Peyer's patch (tissue), 4 donors: Measurements from ENCODE around the gene PXDC1. TPM values are rescaled to one million over a fixed set of nuclear protein-coding genes. Genes with fewer than 3 reads are reported as not detected.
"Not testable (repeated sequence)": the region's sequence is repeated elsewhere in the genome, so short reads cannot be mapped to it uniquely, and the experiment has no call there.

ENCODE experiments used
- DNase-seq, 3 donors: peaks; one replicate each; pipeline ENCODE4 v3.0.0-alpha.2; 2017 to 2019
- H3K27ac ChIP-seq, 4 donors: fragments of 200-600 bp; sonication (generic); one replicate each; pipeline ENCODE4 v1.5.1; 2016 to 2019
- H3K27me3 ChIP-seq, 2 donors: fragments of 200-600 bp; sonication (generic); one replicate each; pipeline ENCODE4 v1.5.1; 2019
- H3K36me3 ChIP-seq, 3 donors: fragments of 200-600 bp; sonication (generic); one replicate each; pipeline ENCODE4 v1.5.1; 2016 to 2019
- H3K4me1 ChIP-seq, 4 donors: fragments of 200-600 bp; sonication (generic); one replicate each; pipeline ENCODE4 v1.5.1; 2016 to 2019
- H3K4me3 ChIP-seq, 4 donors: fragments of 200-600 bp; sonication (generic); 1 replicate in 3 of 4; 2 replicates in 1 of 4; pipeline ENCODE4 v1.5.1; 2016 to 2019; ENCODE audit warnings: mild to moderate bottlenecking in 1 of 4
- H3K9me3 ChIP-seq, 4 donors: fragments of 200-600 bp; sonication (generic); one replicate each; pipeline ENCODE4 v1.5.1; 2016 to 2019; ENCODE audit warnings: mild to moderate bottlenecking in 1 of 4
- POLR2A ChIP-seq, 2 donors: fragments of 450-650 bp; IDR thresholded peaks; one replicate each; pipeline ENCODE4 v1.5.1; 2017; ENCODE audit warnings: antibody characterized with exemption in 2 of 2, mild to moderate bottlenecking in 2 of 2, moderate library complexity in 2 of 2
- total RNA-seq, 4 donors: library from RNA; depleted of rRNA; stranded (reverse); fragments of >200 nt; gene quantifications; one replicate each; pipeline ENCODE4 v1.1.0, GENCODE V29; 2016
- TF ChIP-seq, protein P1 (sequence below), 6 experiments: fragments of 450-650 bp in 4 of 6; fragments of 200-600 bp in 2 of 6; sonication (generic) in 1 of 6; IDR thresholded peaks; one replicate each; pipeline ENCODE4 v1.5.1; 2017 to 2019; ENCODE audit warnings: antibody characterized with exemption in 6 of 6, mild to moderate bottlenecking in 3 of 6, moderate library complexity in 1 of 6

The PXDC1 gene
- total RNA-seq, 4 donors from 2014 or later, result 35.5 to 69.4 (median 61.1) TPM

DNA sequence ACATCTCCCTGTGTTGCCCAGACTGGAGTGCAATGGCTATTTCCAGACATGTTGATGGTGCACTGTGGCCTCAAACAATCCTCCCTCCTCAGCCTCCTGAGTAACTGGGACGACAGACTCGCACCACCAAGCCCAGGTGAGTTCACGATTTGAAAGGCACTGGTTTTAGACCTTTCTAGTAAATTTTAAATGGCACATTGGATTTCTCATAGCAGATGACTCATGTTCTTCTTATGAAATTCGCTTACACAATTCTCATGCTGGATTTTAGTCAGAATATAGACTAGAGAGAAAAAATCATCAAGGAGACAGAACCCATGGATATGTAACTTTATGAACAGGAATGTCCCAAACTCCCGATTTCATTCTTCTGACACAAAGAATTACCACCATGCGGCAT is 18.1 kb upstream of the PXDC1 start:
- TF ChIP-seq POLR2A (IDR thresholded peaks at IDR 0.05), result no peak
- TF ChIP-seq, protein P1, sequence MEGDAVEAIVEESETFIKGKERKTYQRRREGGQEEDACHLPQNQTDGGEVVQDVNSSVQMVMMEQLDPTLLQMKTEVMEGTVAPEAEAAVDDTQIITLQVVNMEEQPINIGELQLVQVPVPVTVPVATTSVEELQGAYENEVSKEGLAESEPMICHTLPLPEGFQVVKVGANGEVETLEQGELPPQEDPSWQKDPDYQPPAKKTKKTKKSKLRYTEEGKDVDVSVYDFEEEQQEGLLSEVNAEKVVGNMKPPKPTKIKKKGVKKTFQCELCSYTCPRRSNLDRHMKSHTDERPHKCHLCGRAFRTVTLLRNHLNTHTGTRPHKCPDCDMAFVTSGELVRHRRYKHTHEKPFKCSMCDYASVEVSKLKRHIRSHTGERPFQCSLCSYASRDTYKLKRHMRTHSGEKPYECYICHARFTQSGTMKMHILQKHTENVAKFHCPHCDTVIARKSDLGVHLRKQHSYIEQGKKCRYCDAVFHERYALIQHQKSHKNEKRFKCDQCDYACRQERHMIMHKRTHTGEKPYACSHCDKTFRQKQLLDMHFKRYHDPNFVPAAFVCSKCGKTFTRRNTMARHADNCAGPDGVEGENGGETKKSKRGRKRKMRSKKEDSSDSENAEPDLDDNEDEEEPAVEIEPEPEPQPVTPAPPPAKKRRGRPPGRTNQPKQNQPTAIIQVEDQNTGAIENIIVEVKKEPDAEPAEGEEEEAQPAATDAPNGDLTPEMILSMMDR (IDR thresholded peaks at IDR 0.05), result no peak

DNA sequence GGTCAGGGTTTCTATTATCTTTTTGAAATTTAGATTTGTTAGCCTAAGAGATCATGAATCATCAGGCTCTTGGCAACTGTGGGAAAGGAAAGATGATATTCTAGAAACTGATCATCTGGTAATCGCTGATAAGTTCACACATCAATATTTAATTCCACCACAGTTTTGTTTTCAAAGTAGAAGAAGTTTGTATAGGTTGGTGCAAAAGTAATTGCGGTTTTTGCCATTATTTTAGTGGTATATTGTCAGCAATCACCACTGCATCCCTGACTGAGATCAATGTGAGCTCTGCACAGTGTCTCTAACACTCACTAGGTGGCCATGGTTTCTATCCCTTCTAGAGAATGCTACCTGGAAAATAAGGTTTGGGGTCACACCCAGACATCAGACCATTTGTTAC is 17.0 kb upstream of the PXDC1 start:
- H3K9me3 ChIP-seq, result no peaks in the 10 kb centered on the region
- no peak for DNase-seq
- H3K36me3 ChIP-seq, result no peaks in the 10 kb centered on the region
- H3K4me1 ChIP-seq, result no peaks in the 10 kb centered on the region
- H3K4me3 ChIP-seq, result no peak overlapping the region
- TF ChIP-seq, protein P1 (IDR thresholded peaks at IDR 0.05), result no peak
- TF ChIP-seq POLR2A (IDR thresholded peaks at IDR 0.05), result no peak
- H3K27ac ChIP-seq, result no peak overlapping the region
- no peaks in the 10 kb centered on the region for H3K27me3 ChIP-seq

More for the DNA sequence above, 18.1 kb upstream of the PXDC1 start:
- Histone ChIP-seq H3K27ac (no peak overlapping the region), H3K4me1 (no peaks in the 10 kb centered on the region), H3K4me3 (no peak overlapping the region), H3K36me3 (no peaks in the 10 kb centered on the region), H3K9me3 (no peaks in the 10 kb centered on the region), H3K27me3 (no peaks in the 10 kb centered on the region)
- no peak for DNase-seq

DNA sequence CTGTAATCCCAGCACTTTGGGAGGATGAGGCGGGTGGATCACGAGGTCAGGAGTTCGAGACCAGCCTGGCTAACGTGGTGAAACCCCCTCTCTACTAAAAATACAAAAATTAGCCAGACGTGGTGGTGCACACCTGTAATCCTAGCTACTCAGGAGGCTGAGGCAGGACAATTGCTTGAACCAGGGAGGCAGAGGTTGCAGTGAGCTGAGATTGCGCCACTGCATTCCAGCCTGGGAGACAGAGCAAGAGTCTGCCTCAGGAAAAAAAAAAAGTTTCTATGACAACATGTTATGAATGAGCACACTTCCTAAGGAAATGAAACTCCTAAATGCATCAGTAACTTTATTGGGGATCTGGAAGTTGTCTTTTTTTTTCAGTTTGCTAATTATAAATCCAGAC is 16.0 kb upstream of the PXDC1 start:
- H3K27me3 ChIP-seq, H3K4me1 ChIP-seq, H3K36me3 ChIP-seq, H3K4me3 ChIP-seq, H3K27ac ChIP-seq, H3K9me3 ChIP-seq: not testable (repeated sequence)
- peak in 1 of 3 donors; percentile 46 for DNase-seq

DNA sequence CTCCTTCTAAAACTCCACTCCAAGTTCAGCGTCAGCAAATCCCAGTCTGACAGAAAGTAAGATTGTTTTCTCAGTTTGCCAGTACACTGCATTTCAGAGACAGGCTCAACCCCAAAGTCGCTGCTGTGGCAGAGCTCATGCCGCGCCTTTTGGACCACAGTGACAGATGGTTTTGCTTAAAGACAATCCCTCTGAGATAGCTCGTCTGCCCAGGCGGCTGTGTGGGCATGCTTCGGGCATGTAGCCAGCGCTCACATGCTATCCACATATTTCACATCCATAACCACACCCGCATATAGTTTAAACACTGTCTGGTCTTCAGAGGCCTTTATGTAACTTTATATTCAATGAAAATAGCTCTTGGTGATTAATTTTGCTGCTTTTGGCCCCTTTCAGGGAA is 14.7 kb upstream of the PXDC1 start:
- H3K9me3 ChIP-seq, result no peaks in the 10 kb centered on the region
- TF ChIP-seq, protein P1 (IDR thresholded peaks at IDR 0.05), result no peak
- no peak for TF ChIP-seq POLR2A (IDR thresholded peaks at IDR 0.05)
- peak in 1 of 3 donors; percentile 46 for DNase-seq
- no peaks in the 10 kb centered on the region for H3K36me3 ChIP-seq
- no peak overlapping the region for H3K27ac ChIP-seq
- no peaks in the 10 kb centered on the region for H3K27me3 ChIP-seq
- H3K4me1 ChIP-seq, result no peaks in the 10 kb centered on the region
- H3K4me3 ChIP-seq, result no peak overlapping the region

DNA sequence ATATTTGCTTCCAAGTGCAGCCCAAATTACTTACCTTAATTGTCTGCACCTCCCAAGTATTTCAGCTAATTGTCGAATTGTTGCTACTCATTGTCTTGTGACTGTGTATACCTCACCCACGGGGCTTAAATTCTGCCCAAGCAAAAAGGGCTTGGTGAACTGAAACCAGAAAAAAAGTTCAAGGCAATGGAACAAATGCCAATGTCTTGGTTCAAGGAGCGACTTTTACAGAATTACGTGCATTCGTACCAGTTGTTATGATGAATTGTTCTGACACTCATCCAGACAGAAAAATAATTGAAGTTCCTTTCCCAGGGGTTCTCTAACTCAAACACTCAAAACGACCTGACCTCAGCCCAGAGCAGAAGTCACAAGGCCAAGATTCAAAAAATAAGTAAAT is 13.9 kb upstream of the PXDC1 start:
- no peak for DNase-seq
- H3K27ac ChIP-seq, result peak overlapping the region in 1 of 4 donors; percentile 7
- no peaks in the 10 kb centered on the region for H3K27me3 ChIP-seq
- no peaks in the 10 kb centered on the region for H3K4me1 ChIP-seq
- no peaks in the 10 kb centered on the region for H3K9me3 ChIP-seq
- TF ChIP-seq, protein P1 (IDR thresholded peaks at IDR 0.05), result no peak
- no peak for TF ChIP-seq POLR2A (IDR thresholded peaks at IDR 0.05)
- H3K36me3 ChIP-seq, result no peaks in the 10 kb centered on the region
- H3K4me3 ChIP-seq, result no peak overlapping the region

DNA sequence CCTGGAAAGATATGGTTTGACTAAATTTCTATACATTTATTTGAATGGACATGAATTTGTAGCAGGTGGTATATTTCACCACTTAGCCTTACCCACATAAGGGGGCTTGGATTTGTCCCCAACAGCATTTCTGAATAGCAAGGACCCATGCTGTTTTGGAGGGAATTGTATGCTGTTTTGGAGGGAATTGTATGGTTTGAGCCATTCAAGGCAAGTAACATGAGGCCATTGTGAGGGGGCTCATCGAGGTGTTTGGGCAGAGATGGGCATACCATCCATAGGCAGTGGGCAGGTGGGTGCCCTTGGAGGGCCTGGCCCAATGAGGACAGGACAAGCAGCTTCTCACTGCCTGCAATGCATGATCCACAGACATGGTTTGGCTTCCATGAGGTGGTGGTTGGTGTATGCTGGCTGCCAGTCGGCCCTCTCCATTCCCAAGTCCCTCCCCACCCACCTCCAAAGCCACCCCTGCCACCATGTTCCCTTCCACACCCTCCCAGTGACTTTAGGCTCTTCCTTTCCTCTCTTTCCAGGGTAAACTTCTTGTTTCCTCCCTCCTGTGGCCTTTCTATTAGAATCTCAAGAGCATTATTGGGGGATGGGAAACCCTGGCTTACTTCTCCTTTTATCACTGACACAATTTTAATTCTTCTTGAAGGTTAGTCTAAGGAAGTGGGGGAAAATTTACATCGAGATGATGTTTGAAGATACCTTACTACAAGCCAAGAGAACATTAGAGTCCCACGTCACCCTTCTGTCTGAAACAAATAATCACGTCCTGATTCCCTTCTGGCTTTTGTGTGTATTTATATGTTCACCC is 13.2 kb upstream of the PXDC1 start:
- H3K27me3 ChIP-seq, result no peaks in the 10 kb centered on the region
- peak in 1 of 3 donors; percentile 31 for DNase-seq
- H3K27ac ChIP-seq, result peak overlapping the region in 1 of 4 donors; percentile 7

More for the DNA sequence above, 13.2 kb upstream of the PXDC1 start:
- H3K4me1 ChIP-seq, result no peaks in the 10 kb centered on the region
- TF ChIP-seq POLR2A (IDR thresholded peaks at IDR 0.05), result no peak
- TF ChIP-seq, protein P1 (IDR thresholded peaks at IDR 0.05), result no peak
- no peaks in the 10 kb centered on the region for H3K36me3 ChIP-seq
- no peak overlapping the region for H3K4me3 ChIP-seq
- H3K9me3 ChIP-seq, result no peaks in the 10 kb centered on the region
